Duodenal mucosa (tissue), 2 donors: ENCODE measurements around the gene FASLG.
"Not testable (repeated sequence)": the region's sequence is repeated elsewhere in the genome, so short reads cannot be mapped to it uniquely, and the experiment has no call there.

Experiments used
- H3K27ac ChIP-seq: one replicate; pipeline ENCODE4 v1.7.0; 2013; ENCODE audit warnings: low read depth, low read length
- H3K27me3 ChIP-seq, 2 donors: one replicate each; pipeline ENCODE4 v1.7.0; 2013; ENCODE audit warnings: low read length in 2 of 2, control low read depth in 1 of 2; ENCODE audit not compliant: insufficient read depth in 2 of 2, control insufficient read depth in 1 of 2
- H3K36me3 ChIP-seq, 2 donors: one replicate each; pipeline ENCODE4 v1.7.0; 2013; ENCODE audit warnings: low read length in 2 of 2, control low read depth in 1 of 2; ENCODE audit not compliant: insufficient read depth in 2 of 2, control insufficient read depth in 1 of 2
- H3K4me1 ChIP-seq, 2 donors: one replicate each; pipeline ENCODE4 v1.7.0; 2013; ENCODE audit warnings: low read length in 2 of 2, control low read depth in 1 of 2; ENCODE audit not compliant: insufficient read depth in 2 of 2, control insufficient read depth in 1 of 2
- H3K4me3 ChIP-seq, 2 donors: one replicate each; pipeline ENCODE4 v1.7.0; 2013; ENCODE audit warnings: low read length in 2 of 2, low read depth in 1 of 2
- H3K9ac ChIP-seq, 2 donors: one replicate each; pipeline ENCODE4 v1.7.0; 2013; ENCODE audit warnings: low read length in 2 of 2, low read depth in 1 of 2
- H3K9me3 ChIP-seq, 2 donors: one replicate each; pipeline ENCODE4 v1.7.0; 2013; ENCODE audit warnings: low read length in 2 of 2, control low read depth in 1 of 2; ENCODE audit not compliant: control insufficient read depth in 1 of 2

The FASLG gene

DNA sequence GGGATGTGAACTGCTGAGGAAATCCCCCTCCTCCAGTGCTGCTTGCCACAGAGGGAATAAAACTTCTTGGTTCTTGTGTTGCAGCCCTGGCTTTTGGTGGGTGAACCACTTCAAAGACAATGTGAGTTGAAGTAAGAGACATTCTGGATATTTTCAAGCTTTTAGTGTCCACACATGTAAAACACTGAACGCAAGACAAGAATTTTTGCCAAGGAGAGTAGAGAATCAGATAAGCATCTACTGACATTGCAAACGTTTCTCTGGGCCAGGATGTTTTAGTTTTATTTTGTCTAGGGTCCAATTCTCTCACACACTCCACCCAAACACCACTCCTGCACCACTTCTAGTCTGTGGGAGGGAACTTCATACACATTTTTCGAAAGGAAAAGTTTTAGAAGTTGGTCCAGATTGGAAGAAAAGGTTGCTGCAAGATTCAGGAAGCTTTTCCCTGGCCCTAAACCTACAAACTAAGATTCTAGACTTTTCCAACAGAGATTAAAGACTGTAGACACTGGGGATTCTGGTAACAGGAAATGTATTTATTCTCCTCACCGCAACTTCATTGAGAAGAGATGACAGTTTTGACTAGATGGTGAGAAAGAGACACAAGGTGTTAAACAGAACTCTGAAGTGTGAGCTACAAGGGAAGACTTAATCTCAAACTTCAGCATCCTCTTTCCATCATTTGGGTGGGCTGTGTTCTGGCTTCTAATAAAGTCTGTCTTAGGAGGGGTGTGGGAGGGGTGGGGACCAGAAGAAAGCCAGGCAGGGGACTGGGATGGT, 16.1 kb downstream of the FASLG start:
- H3K9me3 ChIP-seq, result no peaks in the 10 kb centered on the region
- H3K27me3 ChIP-seq, result no peaks in the 10 kb centered on the region
- H3K27ac ChIP-seq, result no peak overlapping the region
- no peaks in the 10 kb centered on the region for H3K4me1 ChIP-seq
- no peak overlapping the region for H3K4me3 ChIP-seq
- no peaks in the 10 kb centered on the region for H3K36me3 ChIP-seq
- H3K9ac ChIP-seq, result no peak overlapping the region

DNA sequence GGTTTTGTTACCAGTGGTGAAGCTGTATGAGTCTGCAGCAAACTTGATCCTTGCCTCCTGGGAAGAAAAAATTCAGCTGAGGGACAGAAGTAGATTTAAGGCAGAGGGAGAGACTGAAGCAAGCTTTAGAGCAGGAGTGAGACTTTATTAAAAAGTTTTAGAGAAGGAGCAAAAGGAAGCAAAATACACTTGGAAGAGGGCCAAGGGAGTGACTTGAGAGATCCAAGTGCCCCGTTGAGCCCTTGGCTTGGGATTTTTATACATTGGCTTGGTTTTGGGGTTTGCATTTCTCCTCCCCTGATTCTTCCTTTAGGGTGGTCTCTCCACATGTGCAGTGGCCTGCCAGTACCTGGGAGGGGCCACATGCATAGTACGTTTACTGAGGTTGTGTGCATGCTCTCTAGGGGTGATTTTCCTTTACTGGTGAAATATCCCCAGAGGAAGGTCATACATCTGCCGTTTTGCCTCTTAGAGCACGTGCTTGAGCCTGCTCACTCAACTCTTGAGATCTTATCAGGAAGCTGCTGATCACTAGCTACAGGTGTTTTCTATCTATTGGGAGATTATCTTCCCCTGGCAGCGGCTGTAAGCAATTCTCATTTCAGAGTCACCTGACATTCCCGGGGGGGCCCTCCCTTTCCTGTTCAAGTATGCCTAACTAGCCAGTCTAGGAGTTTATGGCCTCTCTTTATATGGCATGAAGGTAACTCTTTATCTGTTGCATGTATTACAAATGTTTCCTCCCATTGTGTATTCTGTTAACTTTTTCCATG, 20.3 kb downstream of the FASLG start:
- no peaks in the 10 kb centered on the region for H3K27me3 ChIP-seq
- H3K36me3 ChIP-seq, result no peaks in the 10 kb centered on the region
- no peak overlapping the region for H3K4me3 ChIP-seq
- H3K9me3 ChIP-seq, result no peaks in the 10 kb centered on the region
- no peak overlapping the region for H3K27ac ChIP-seq
- no peaks in the 10 kb centered on the region for H3K4me1 ChIP-seq
- H3K9ac ChIP-seq, result no peak overlapping the region

DNA sequence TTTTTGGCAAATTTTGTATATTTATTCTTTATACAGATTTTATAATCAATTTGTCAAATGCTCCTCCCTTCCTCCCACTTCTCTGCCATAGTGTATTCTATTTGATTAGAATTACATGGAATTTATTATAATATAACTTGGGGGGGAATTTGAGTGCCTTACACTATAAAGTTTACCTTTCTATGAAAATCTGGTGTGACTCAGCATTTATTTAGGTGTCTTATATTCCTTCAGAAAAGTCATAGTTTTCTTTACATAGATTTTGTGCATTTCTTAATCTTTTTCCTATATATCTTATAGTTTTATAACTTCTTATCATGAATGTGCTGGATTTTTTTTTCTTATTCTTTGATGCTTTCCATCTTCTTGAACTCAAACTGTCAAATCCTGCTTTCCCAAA, 21.3 kb downstream of the FASLG start:
- Histone ChIP-seq H3K27me3 (no peaks in the 10 kb centered on the region), H3K9me3 (no peaks in the 10 kb centered on the region), H3K4me1 (no peaks in the 10 kb centered on the region), H3K9ac (no peak overlapping the region), H3K27ac (no peak overlapping the region), H3K4me3 (no peak overlapping the region), H3K36me3 (no peaks in the 10 kb centered on the region)

DNA sequence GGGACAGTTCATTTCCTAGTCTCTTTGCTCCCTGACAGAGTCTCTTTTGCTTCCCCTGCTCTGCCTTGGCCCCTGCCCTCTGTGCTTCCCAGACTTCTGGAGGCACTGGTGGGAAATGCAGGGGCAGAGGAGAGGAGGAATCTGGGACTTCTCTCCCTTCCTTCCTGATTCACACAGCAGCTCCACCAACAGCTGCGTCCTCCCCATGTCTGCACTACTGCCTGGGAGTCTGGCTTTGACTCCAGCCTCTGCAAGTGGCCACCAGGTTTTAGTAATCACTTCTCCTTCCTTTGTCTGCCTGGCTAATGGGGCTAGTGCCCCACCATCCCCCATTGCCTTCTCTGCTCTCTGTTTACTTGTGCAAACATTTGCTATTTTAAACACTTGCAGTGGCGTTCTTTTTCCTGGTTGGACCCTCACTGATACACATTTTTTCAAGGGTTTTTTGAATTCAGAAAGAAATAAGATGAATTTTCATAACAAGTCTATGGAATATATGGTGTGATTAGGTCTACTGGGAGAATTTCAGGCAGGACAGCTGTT, 21.9 kb downstream of the FASLG start:
- Histone ChIP-seq H3K4me1 (no peaks in the 10 kb centered on the region), H3K27me3 (no peaks in the 10 kb centered on the region), H3K4me3 (no peak overlapping the region), H3K27ac (no peak overlapping the region), H3K36me3 (no peaks in the 10 kb centered on the region), H3K9me3 (no peaks in the 10 kb centered on the region), H3K9ac (no peak overlapping the region)

DNA sequence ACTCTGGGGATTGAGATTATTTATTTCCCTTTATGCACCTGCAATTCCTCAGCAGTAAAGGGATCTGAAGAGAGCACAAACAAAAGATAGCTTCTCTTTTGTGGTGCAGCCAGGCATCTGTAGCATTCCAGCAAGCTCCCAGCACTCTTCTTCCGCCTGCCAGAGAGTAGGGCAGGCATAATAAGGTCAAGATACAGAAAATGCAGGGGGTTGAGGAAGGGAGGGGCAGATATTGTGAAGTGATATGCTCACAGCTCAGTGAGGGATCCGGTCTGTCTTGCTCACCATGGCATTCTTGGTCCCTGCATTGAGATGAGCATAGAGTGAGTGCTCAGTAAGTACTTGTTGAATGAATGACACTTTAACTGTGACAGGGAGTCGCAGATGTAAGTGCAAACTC, 23.9 kb downstream of the FASLG start:
- Histone ChIP-seq H3K4me3 (no peak overlapping the region), H3K27ac (no peak overlapping the region), H3K4me1 (no peaks in the 10 kb centered on the region)

DNA sequence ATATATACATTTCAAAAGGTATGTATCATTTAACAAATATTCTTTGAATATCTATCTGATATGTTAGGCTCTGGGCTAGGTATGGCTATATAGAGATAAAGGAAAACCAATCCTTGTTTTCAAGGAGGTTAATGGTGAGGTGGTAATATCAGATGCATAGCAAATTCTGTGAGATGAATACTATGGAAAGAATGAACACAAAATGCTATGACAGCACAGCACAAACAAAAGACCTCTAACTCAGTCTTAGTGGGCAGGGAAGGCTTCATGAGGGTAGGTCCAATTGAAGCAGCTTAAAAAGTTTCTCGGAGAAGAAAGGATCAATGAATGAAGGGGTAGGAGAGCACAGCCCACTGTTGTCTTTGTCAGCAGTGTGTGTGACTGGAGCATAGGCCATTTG, 27.2 kb downstream of the FASLG start:
- no peaks in the 10 kb centered on the region for H3K4me1 ChIP-seq
- H3K27ac ChIP-seq, result no peak overlapping the region
- H3K4me3 ChIP-seq, result no peak overlapping the region
- H3K9ac ChIP-seq, result no peak overlapping the region
- no peaks in the 10 kb centered on the region for H3K9me3 ChIP-seq
- H3K27me3 ChIP-seq, result no peaks in the 10 kb centered on the region
- no peaks in the 10 kb centered on the region for H3K36me3 ChIP-seq

More for the DNA sequence above, 23.9 kb downstream of the FASLG start:
- Histone ChIP-seq H3K27me3 (no peaks in the 10 kb centered on the region), H3K9ac (no peak overlapping the region), H3K36me3 (no peaks in the 10 kb centered on the region), H3K9me3 (no peaks in the 10 kb centered on the region)

DNA sequence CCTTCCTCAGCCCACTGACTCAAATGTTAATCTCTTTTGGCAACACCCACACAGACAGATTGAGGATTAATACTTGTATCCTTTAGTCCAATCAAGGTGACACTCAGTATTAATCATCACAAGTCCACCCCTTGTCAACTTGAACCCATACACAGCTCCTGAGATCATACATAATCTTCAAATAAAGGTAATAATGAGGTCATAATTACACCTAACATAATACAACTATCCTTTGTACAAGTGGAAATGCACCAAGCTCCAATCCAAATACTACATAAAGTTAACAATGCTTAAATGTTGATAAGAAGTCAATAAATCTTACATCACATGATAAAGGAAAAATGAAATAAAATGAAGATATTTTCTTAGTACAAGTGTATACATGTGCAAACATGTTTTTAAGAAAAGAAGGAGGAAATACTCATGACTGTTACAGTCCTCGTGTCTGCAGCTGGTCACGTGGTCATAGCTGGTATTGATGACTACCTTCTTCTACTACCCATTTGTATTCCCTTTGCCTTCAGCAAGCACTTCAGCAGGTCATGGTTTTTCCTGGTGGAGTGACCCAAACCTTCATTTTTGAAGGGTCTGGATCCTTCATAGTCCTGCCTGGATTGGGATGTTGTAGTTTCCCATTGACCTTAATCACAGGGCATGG, 29.7 kb downstream of the FASLG start:
- H3K9me3 ChIP-seq, result not testable (repeated sequence)

DNA sequence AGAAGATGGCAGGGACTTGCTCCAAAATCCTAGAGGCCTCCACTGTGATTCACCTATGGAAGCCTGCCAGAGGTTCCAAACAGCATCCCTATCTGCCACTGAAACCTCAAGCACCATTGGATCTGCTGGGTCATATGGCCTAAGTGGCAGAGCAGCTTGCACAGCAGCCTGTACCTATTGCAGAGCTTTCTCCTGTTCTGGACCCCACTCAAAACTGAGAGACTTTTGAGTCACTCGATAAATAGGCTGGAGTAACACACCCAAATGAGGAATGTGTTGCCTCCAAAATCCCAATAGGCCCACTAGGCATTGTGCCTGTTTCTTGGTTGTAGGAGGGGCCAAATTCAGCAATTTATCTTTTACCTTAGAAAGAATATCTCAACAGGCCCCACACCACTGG, 32.0 kb downstream of the FASLG start:
- not testable (repeated sequence) for H3K27me3 ChIP-seq, H3K9ac ChIP-seq, H3K27ac ChIP-seq, H3K36me3 ChIP-seq, H3K4me1 ChIP-seq, H3K9me3 ChIP-seq, H3K4me3 ChIP-seq

More for the DNA sequence above, 29.7 kb downstream of the FASLG start:
- not testable (repeated sequence) for H3K9ac ChIP-seq, H3K4me3 ChIP-seq, H3K4me1 ChIP-seq, H3K27ac ChIP-seq, H3K27me3 ChIP-seq, H3K36me3 ChIP-seq

DNA sequence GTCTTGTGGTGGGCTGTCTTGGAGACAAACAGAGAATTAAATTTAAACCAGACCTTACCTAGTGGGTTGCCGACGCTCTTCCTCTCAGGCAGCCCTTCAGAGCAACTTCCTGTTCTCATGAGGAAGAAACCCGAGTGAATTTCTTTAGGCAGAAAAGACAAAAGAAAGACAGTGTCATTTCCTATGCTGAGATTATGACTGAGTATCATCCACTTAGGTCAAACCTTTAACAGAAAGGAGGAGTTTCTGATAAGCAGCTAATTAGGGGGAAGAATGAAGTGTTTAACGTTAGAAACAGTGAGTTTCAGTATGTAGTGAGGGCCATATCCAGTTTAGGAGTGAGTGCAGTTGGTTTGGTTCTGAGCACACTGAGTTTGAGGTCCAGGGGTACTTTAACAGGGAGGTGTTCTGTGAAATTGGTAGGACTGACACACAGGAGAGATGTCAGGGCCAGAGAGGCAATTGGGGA, 38.7 kb downstream of the FASLG start:
- Histone ChIP-seq H3K36me3 (no peaks in the 10 kb centered on the region), H3K27ac (no peak overlapping the region)

DNA sequence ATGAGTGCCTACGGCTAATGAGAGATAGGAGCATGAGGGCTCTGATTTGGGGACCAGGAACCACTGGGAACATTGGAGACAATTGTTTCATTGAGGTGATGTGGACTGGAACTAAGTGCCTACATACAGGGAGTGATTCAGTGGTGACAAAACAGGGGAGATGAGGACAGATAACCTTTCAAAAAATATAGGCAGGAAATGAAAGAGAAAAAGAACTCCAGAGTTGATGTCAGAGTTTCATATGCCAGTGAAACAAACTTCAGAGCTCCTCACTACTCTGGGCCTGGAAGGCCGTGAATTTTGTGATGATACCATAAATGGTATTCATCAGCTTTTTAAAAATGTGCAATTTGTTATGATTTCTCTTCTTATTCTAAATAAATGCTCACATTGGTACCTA, 39.3 kb downstream of the FASLG start:
- H3K9me3 ChIP-seq, result no peaks in the 10 kb centered on the region
- no peaks in the 10 kb centered on the region for H3K27me3 ChIP-seq
- no peak overlapping the region for H3K9ac ChIP-seq
- H3K27ac ChIP-seq, result no peak overlapping the region
- H3K36me3 ChIP-seq, result no peaks in the 10 kb centered on the region
- H3K4me3 ChIP-seq, result no peak overlapping the region
- H3K4me1 ChIP-seq, result peaks cover 0 to 11% of the 10 kb centered on the region in 2 donors

More for the DNA sequence above, 38.7 kb downstream of the FASLG start:
- no peaks in the 10 kb centered on the region for H3K9me3 ChIP-seq
- no peak overlapping the region for H3K9ac ChIP-seq
- H3K27me3 ChIP-seq, result no peaks in the 10 kb centered on the region
- no peak overlapping the region for H3K4me3 ChIP-seq
- peaks cover 0 to 11% of the 10 kb centered on the region in 2 donors for H3K4me1 ChIP-seq
